Measurements from ENCODE around the gene C2orf68. TPM values are rescaled to one million over a fixed set of nuclear protein-coding genes. Genes with fewer than 3 reads are reported as not detected.
A peak's percentile ranks its signal among the peaks of the same experiment; 100 is the strongest.

The C2orf68 gene, protein sequence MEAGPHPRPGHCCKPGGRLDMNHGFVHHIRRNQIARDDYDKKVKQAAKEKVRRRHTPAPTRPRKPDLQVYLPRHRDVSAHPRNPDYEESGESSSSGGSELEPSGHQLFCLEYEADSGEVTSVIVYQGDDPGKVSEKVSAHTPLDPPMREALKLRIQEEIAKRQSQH
- total RNA-seq (2013), result 41.7 TPM
- polyA plus RNA-seq, result 10 to 100 TPM; 24.2 to 32.9 (median 30.7) TPM
- 18.3 and 33.3 TPM in 2 replicates for polyA minus RNA-seq
- total RNA-seq, result 8.8 to 34.1 (median 19.7) reads per million in 11 experiments

- 0% methylated on average over 52 of the region's 73 CpGs for WGBS (ENCODE audit: insufficient coverage)
- Histone ChIP-seq H3K4me2 (replicated peaks; ENCODE audit: extremely low read depth, low read length, poor library complexity, severe bottlenecking) (peak within 1 kb of the TSS; percentile 95), H3K36me3 (replicated peaks in 1 of 2; ENCODE audit: control insufficient read depth in 1 of 2, insufficient read depth in 2 of 2, low read length in 2 of 2) (peaks cover 21 to 26% of the 10 kb centered on the region in 2 donors), H4K20me1 (ENCODE audit: insufficient read depth, low read length) (peaks cover 42% of the 10 kb centered on the region), H3K27ac (ENCODE audit: low read depth in 1 of 2, low read length in 2 of 2) (peak within 1 kb of the TSS; percentile 71 to 87), H3K4me3 (replicated peaks in 1 of 3; ENCODE audit: low read depth in 2 of 3, low read length in 3 of 3) (peak within 1 kb of the TSS; percentile 57 to 93 (median 86)), H3K9ac (ENCODE audit: insufficient read depth, low read length, poor library complexity, severe bottlenecking) (peak within 1 kb of the TSS; percentile 89), H3K9me3 (replicated peaks in 1 of 2; ENCODE audit: control insufficient read depth in 1 of 2, insufficient read depth in 1 of 2, low read length in 2 of 2) (no peaks in the 10 kb centered on the region), H3K4me1 (ENCODE audit: control insufficient read depth in 1 of 2, insufficient read depth in 2 of 2, low read length in 2 of 2) (peaks cover 27 to 39% of the 10 kb centered on the region in 2 donors), H2AFZ (ENCODE audit: insufficient read depth, low read depth, low read length, poor library complexity, severe bottlenecking) (peak within 1 kb of the TSS; percentile 96), H3K27me3 (ENCODE audit: control insufficient read depth in 2 of 2, insufficient read depth in 2 of 2, low read length in 2 of 2) (no peaks in the 10 kb centered on the region), H3K79me2 (ENCODE audit: insufficient read depth, low read length) (peaks cover 42% of the 10 kb centered on the region)
- H3K36me3 Mint-ChIP-seq, result peaks cover 23 to 32% of the 10 kb centered on the region in 2 donors
- intact Hi-C loops (cut with micrococcal nuclease), result loop anchor here (10.0 kb wide), 2 partner anchors 197 to 493 kb away; partner anchors contain the start of genes POLR1A (in 2 of the 2), PTCD3 (in 2 of the 2), CAPG (in 1 of the 2) and SH2D6 (in 1 of the 2)
- peak within 1 kb of the TSS; percentile 82 to 94 (median 92) for H3K27ac Mint-ChIP-seq
- peaks cover 27% of the 10 kb centered on the region for H3K4me1 Mint-ChIP-seq
- DNase-seq, result peak; percentile 77 to 79 (median 78)
- peaks cover 0 to 1% (median 0%) of the 10 kb centered on the region in 3 donors for H3K27me3 Mint-ChIP-seq (ENCODE audit: low read depth in 3 of 3)
- no peak for TF ChIP-seq CTCF (IDR thresholded peaks at IDR 0.05)
- H3K9me3 Mint-ChIP-seq, result peaks cover 0 to 1% (median 0%) of the 10 kb centered on the region in 7 donors
- H3K4me3 Mint-ChIP-seq, result peak within 1 kb of the TSS; percentile 97 to 100
Measured at GRCh38 chr2:85611705-85612587, at the start of gene C2orf68. Gene C2orf68, minus strand, starts transcription at chr2:85612066. Its CDS starts 82 bp downstream, at chr2:85611984.

All from CD14-positive monocyte (primary cell).